ENCODE data around the gene ADISSP. TPM values are rescaled to one million over a fixed set of nuclear protein-coding genes. Genes with fewer than 3 reads are reported as not detected.

The ADISSP gene
- total RNA-seq, 1 donor from 2014 or later = 34.8 TPM

- Histone ChIP-seq H3K36me3 (ENCODE audit: control insufficient read depth, insufficient read depth, low read length) (no peaks in the 10 kb centered on the region), H3K4me3 (ENCODE audit: low read depth, low read length) (no peak within 1 kb of the TSS), H3K27me3 (ENCODE audit: control insufficient read depth, insufficient read depth, low read length) (peaks cover 50% of the 10 kb centered on the region)
- no peak for TF ChIP-seq CTCF (IDR thresholded peaks at IDR 0.05; ENCODE audit: insufficient read depth, low read length, poor library complexity, severe bottlenecking)
- no peak for DNase-seq (ENCODE audit: low read depth)
These were observed 35.0 kb downstream of the ADISSP start, which contains the start of gene HSPA12B for GRCh38 chr20:3732327-3733118. TSS of gene HSPA12B (plus strand) at chr20:3732685. CDS start at chr20:3738675, 5,990 bp downstream.

GRCh38 chr20:3731944-3732326 lies 35.6 kb downstream of the ADISSP start:
- no peak for DNase-seq (ENCODE audit: low read depth)
- H3K27me3 ChIP-seq (ENCODE audit: control insufficient read depth, insufficient read depth, low read length) = peaks cover 51% of the 10 kb centered on the region
- no peaks in the 10 kb centered on the region for H3K36me3 ChIP-seq (ENCODE audit: control insufficient read depth, insufficient read depth, low read length)
- no peak for TF ChIP-seq CTCF (IDR thresholded peaks at IDR 0.05; ENCODE audit: insufficient read depth, low read length, poor library complexity, severe bottlenecking)
- no peak overlapping the region for H3K4me3 ChIP-seq (ENCODE audit: low read depth, low read length)

GRCh38 chr20:3730803-3731672 lies 36.5 kb downstream of the ADISSP start:
- Histone ChIP-seq H3K27me3 (ENCODE audit: control insufficient read depth, insufficient read depth, low read length) (peaks cover 53% of the 10 kb centered on the region), H3K36me3 (ENCODE audit: control insufficient read depth, insufficient read depth, low read length) (no peaks in the 10 kb centered on the region), H3K4me3 (ENCODE audit: low read depth, low read length) (no peak overlapping the region)
- DNase-seq (ENCODE audit: low read depth) = no peak
- TF ChIP-seq CTCF (IDR thresholded peaks at IDR 0.05; ENCODE audit: insufficient read depth, low read length, poor library complexity, severe bottlenecking) = no peak

- TF ChIP-seq CTCF (IDR thresholded peaks at IDR 0.05; ENCODE audit: insufficient read depth, low read length, poor library complexity, severe bottlenecking) = no peak
- no peak for DNase-seq (ENCODE audit: low read depth)
- Histone ChIP-seq H3K27me3 (ENCODE audit: control insufficient read depth, insufficient read depth, low read length) (peaks cover 56% of the 10 kb centered on the region), H3K4me3 (ENCODE audit: low read depth, low read length) (no peak overlapping the region), H3K36me3 (ENCODE audit: control insufficient read depth, insufficient read depth, low read length) (no peaks in the 10 kb centered on the region)
These were observed 37.6 kb downstream of the ADISSP start for GRCh38 chr20:3729811-3730540.

- no peak for DNase-seq (ENCODE audit: low read depth)
- Histone ChIP-seq H3K4me3 (ENCODE audit: low read depth, low read length) (no peak overlapping the region), H3K36me3 (ENCODE audit: control insufficient read depth, insufficient read depth, low read length) (no peaks in the 10 kb centered on the region), H3K27me3 (ENCODE audit: control insufficient read depth, insufficient read depth, low read length) (peaks cover 56% of the 10 kb centered on the region)
- no peak for TF ChIP-seq CTCF (IDR thresholded peaks at IDR 0.05; ENCODE audit: insufficient read depth, low read length, poor library complexity, severe bottlenecking)
These were observed 38.2 kb downstream of the ADISSP start for GRCh38 chr20:3729378-3729777.

Measured in kidney epithelial cell (primary cell).